ENCODE measurements around the gene F12.

- no peak for TF ChIP-seq CTCF (IDR thresholded peaks at IDR 0.05; ENCODE audit: borderline replicate concordance, extremely low read depth, low read length, poor library complexity, severe bottlenecking)
- TF ChIP-seq EZH2 (IDR thresholded peaks at IDR 0.05; ENCODE audit: borderline replicate concordance, low read depth, low read length, severe bottlenecking): no peak
These were observed 26.6 kb upstream of the F12 start for GRCh38 chr5:177435847-177436536.
